GM23338 (cell line): ENCODE measurements around the gene MYLK2. TPM values are rescaled to one million over a fixed set of nuclear protein-coding genes. Genes with fewer than 3 reads are reported as not detected.

Experiments used
- ATAC-seq: fragments of 200-7000 bp; cut with Tn5 transposase; 3 replicates; pipeline ENCODE4 v1.9.1; 2020
- DNase-seq: peaks from one replicate; pipeline ENCODE4 v3.0.0-alpha.2; 2015; ENCODE audit warnings: low spot score
- H2AFZ ChIP-seq: fragments of 200-600 bp; sonication (generic); 2 replicates; pipeline ENCODE4 v1.8.0; 2016; ENCODE audit warnings: antibody characterized with exemption, mild to moderate bottlenecking, moderate library complexity
- H3F3A ChIP-seq: fragments of 200-600 bp; sonication (generic); replicated peaks from 2 replicates; pipeline ENCODE4 v1.8.0; 2017; ENCODE audit warnings: antibody characterized with exemption, mixed run types, low read depth
- H3K27ac ChIP-seq: fragments of 200-600 bp; sonication (generic); 2 replicates; pipeline ENCODE4 v1.6.1; 2016; ENCODE audit warnings: low read depth
- H3K27me3 ChIP-seq: fragments of 200-600 bp; sonication (generic); 2 replicates; pipeline ENCODE4 v1.8.0; 2016; ENCODE audit warnings: mild to moderate bottlenecking, mixed run types, moderate library complexity; ENCODE audit not compliant: insufficient read depth
- H3K36me3 ChIP-seq: fragments of 200-600 bp; sonication (generic); 2 replicates; pipeline ENCODE4 v1.8.0; 2016; ENCODE audit warnings: mild to moderate bottlenecking; ENCODE audit not compliant: insufficient read depth
- H3K4me1 ChIP-seq: fragments of 200-600 bp; sonication (generic); 2 replicates; pipeline ENCODE4 v1.8.0; 2016; ENCODE audit warnings: mild to moderate bottlenecking, moderate library complexity; ENCODE audit not compliant: insufficient read depth
- H3K4me2 ChIP-seq: fragments of 200-600 bp; sonication (generic); 2 replicates; pipeline ENCODE4 v1.7.1; 2017; ENCODE audit warnings: mixed run types
- H3K4me3 ChIP-seq: fragments of 200-600 bp; sonication (generic); 2 replicates; pipeline ENCODE4 v1.6.1; 2016; ENCODE audit warnings: mixed run types
- H3K79me2 ChIP-seq: fragments of 200-600 bp; sonication (generic); replicated peaks from 2 replicates; pipeline ENCODE4 v1.8.0; 2017; ENCODE audit warnings: mild to moderate bottlenecking; ENCODE audit not compliant: insufficient read depth
- H3K9me2 ChIP-seq: fragments of 200-600 bp; sonication (generic); 2 replicates; pipeline ENCODE4 v1.8.0; 2017; ENCODE audit not compliant: insufficient read depth
- H4K20me1 ChIP-seq: fragments of 200-600 bp; sonication (generic); replicated peaks from 2 replicates; pipeline ENCODE4 v1.8.0; 2017; ENCODE audit warnings: mild to moderate bottlenecking; ENCODE audit not compliant: insufficient read depth
- H3K27ac Mint-ChIP-seq: 2 replicates; pipeline ENCODE4 v1.8.0; 2020; ENCODE audit warnings: inconsistent platforms, mild to moderate bottlenecking, moderate library complexity, mixed read lengths
- H3K27me3 Mint-ChIP-seq: 3 replicates; pipeline ENCODE4 v1.8.0; 2022; ENCODE audit warnings: low read depth, mild to moderate bottlenecking, moderate library complexity, mixed read lengths, inconsistent platforms; ENCODE audit not compliant: insufficient read depth, poor library complexity
- H3K36me3 Mint-ChIP-seq: 3 replicates; pipeline ENCODE4 v1.8.0; 2021; ENCODE audit warnings: low read depth, mild to moderate bottlenecking, inconsistent platforms, moderate library complexity, mixed read lengths
- H3K4me1 Mint-ChIP-seq: 3 replicates; pipeline ENCODE4 v1.8.0; 2020; ENCODE audit warnings: mild to moderate bottlenecking, inconsistent platforms, mixed read lengths
- H3K4me3 Mint-ChIP-seq: 3 replicates; pipeline ENCODE4 v1.8.0; 2021; ENCODE audit warnings: moderate library complexity, mild to moderate bottlenecking, inconsistent platforms, mixed read lengths
- H3K9me3 Mint-ChIP-seq: 3 replicates; pipeline ENCODE4 v1.8.0; 2020; ENCODE audit warnings: moderate library complexity, mild to moderate bottlenecking, inconsistent platforms, mixed read lengths
- CREB1 ChIP-seq: fragments of 250-450 bp; sonication (Bioruptor Pico); IDR thresholded peaks from 2 replicates; pipeline ENCODE4 v1.5.0; 2020; ENCODE audit warnings: low read depth, mild to moderate bottlenecking, moderate library complexity
- EZH2 ChIP-seq: fragments of 200-600 bp; sonication (generic); IDR thresholded peaks from one replicate; pipeline ENCODE4 v1.8.0; 2017; ENCODE audit warnings: antibody characterized with exemption, mild to moderate bottlenecking, low read depth; ENCODE audit not compliant: unreplicated experiment
- EZH2phosphoT487 ChIP-seq: fragments of 200-600 bp; sonication (generic); IDR thresholded peaks from one replicate; pipeline ENCODE4 v1.8.1; 2018; ENCODE audit warnings: antibody characterized with exemption; ENCODE audit not compliant: unreplicated experiment
- JUNB ChIP-seq: IDR thresholded peaks from one replicate; pipeline ENCODE4 v1.6.1; 2016; ENCODE audit warnings: antibody characterized with exemption; ENCODE audit not compliant: unreplicated experiment
- NANOG ChIP-seq: IDR thresholded peaks from 2 replicates; pipeline ENCODE4 v1.6.1; 2016; ENCODE audit warnings: antibody characterized with exemption, borderline replicate concordance
- POLR2AphosphoS5 ChIP-seq: IDR thresholded peaks from 2 replicates; pipeline ENCODE4 v1.6.1; 2016; ENCODE audit warnings: antibody characterized with exemption, low read depth
- STAT1 ChIP-seq: IDR thresholded peaks from one replicate; pipeline ENCODE4 v1.6.1; 2016; ENCODE audit warnings: antibody characterized with exemption; ENCODE audit not compliant: unreplicated experiment
- ZNF114 ChIP-seq: fragments of 250-450 bp; sonication (Bioruptor Pico); IDR thresholded peaks from 2 replicates; pipeline ENCODE4 v1.5.0; 2020; ENCODE audit warnings: mild to moderate bottlenecking, moderate library complexity
- ZNF331 ChIP-seq: fragments of 250-450 bp; sonication (Bioruptor Pico); IDR thresholded peaks from 2 replicates; pipeline ENCODE4 v1.5.0; 2020; ENCODE audit warnings: low read depth, mild to moderate bottlenecking, moderate library complexity
- polyA plus RNA-seq: library from polyadenylated mRNA; unstranded; fragments of >200 nt; fragmentation: Nextera tagmentation; extraction: Ambion mirVana; gene quantifications from 2 replicates; pipeline ENCODE4 v1.2.1, GENCODE V29; 2016
- total RNA-seq: library from RNA; depleted of rRNA; stranded (reverse); fragments of >200 nt; shearing (Covaris generic); gene quantifications from 2 replicates; pipeline ENCODE4 v1.2.3, GENCODE V29; 2014
- TF ChIP-seq, protein P1 (sequence below): IDR thresholded peaks from 2 replicates; pipeline ENCODE4 v1.6.1; 2016; ENCODE audit warnings: antibody characterized with exemption
- TF ChIP-seq, protein P2 (sequence below), 2 experiments: fragments of 200-600 bp in 1 of 2; sonication (generic) in 1 of 2; conservative IDR thresholded peaks; 2 replicates each; pipeline versions ENCODE4 v1.5.1 to v1.6.1; 2016 to 2017; ENCODE audit warnings: antibody characterized with exemption in 2 of 2, low read depth in 2 of 2, mild to moderate bottlenecking in 2 of 2, moderate library complexity in 1 of 2
- TF ChIP-seq, protein P3 (sequence below): IDR thresholded peaks from one replicate; pipeline ENCODE4 v1.6.1; 2018; ENCODE audit warnings: antibody characterized with exemption; ENCODE audit not compliant: unreplicated experiment

MYLK2 gene
- total and polyA plus RNA-seq, 2 experiments from 2014 or later, result 0.21 to 0.28 TPM

DNA sequence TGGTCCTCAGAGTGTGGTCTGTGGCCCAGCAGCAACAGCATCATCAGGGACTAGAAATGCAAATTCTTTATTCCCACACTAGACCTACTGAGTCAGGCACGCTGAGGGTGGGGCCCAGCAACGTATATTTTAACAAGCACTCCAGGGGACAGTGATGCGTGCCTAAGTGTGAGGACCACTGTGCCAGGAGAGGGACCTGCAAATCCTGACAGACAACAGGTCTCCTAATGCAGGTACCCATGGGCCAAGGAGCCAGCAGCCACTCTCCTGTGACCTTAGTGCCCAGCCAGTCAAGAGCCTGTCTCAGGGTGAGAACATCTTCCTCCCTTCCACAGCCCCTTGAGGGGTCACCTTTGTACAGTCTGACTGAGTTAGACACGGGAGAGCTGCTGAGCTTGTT lies 8.0 kb upstream of the MYLK2 start (continued):
- TF ChIP-seq, protein P1, sequence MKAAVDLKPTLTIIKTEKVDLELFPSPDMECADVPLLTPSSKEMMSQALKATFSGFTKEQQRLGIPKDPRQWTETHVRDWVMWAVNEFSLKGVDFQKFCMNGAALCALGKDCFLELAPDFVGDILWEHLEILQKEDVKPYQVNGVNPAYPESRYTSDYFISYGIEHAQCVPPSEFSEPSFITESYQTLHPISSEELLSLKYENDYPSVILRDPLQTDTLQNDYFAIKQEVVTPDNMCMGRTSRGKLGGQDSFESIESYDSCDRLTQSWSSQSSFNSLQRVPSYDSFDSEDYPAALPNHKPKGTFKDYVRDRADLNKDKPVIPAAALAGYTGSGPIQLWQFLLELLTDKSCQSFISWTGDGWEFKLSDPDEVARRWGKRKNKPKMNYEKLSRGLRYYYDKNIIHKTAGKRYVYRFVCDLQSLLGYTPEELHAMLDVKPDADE, result no peak
- TF ChIP-seq JUNB, result no peak
- TF ChIP-seq ZNF331 (CRISPR knock-in tag), result no peak
- TF ChIP-seq ZNF114 (CRISPR knock-in tag), result no peak
- no peak for TF ChIP-seq STAT1
- TF ChIP-seq POLR2AphosphoS5, result no peak
- TF ChIP-seq CREB1 (CRISPR knock-in tag), result no peak
- TF ChIP-seq, protein P2, sequence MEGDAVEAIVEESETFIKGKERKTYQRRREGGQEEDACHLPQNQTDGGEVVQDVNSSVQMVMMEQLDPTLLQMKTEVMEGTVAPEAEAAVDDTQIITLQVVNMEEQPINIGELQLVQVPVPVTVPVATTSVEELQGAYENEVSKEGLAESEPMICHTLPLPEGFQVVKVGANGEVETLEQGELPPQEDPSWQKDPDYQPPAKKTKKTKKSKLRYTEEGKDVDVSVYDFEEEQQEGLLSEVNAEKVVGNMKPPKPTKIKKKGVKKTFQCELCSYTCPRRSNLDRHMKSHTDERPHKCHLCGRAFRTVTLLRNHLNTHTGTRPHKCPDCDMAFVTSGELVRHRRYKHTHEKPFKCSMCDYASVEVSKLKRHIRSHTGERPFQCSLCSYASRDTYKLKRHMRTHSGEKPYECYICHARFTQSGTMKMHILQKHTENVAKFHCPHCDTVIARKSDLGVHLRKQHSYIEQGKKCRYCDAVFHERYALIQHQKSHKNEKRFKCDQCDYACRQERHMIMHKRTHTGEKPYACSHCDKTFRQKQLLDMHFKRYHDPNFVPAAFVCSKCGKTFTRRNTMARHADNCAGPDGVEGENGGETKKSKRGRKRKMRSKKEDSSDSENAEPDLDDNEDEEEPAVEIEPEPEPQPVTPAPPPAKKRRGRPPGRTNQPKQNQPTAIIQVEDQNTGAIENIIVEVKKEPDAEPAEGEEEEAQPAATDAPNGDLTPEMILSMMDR (conservative IDR thresholded peaks at IDR 0.05; ENCODE audit: low read depth in 2 of 2), result no peak
- TF ChIP-seq EZH2phosphoT487, result no peak
- TF ChIP-seq, protein P3, sequence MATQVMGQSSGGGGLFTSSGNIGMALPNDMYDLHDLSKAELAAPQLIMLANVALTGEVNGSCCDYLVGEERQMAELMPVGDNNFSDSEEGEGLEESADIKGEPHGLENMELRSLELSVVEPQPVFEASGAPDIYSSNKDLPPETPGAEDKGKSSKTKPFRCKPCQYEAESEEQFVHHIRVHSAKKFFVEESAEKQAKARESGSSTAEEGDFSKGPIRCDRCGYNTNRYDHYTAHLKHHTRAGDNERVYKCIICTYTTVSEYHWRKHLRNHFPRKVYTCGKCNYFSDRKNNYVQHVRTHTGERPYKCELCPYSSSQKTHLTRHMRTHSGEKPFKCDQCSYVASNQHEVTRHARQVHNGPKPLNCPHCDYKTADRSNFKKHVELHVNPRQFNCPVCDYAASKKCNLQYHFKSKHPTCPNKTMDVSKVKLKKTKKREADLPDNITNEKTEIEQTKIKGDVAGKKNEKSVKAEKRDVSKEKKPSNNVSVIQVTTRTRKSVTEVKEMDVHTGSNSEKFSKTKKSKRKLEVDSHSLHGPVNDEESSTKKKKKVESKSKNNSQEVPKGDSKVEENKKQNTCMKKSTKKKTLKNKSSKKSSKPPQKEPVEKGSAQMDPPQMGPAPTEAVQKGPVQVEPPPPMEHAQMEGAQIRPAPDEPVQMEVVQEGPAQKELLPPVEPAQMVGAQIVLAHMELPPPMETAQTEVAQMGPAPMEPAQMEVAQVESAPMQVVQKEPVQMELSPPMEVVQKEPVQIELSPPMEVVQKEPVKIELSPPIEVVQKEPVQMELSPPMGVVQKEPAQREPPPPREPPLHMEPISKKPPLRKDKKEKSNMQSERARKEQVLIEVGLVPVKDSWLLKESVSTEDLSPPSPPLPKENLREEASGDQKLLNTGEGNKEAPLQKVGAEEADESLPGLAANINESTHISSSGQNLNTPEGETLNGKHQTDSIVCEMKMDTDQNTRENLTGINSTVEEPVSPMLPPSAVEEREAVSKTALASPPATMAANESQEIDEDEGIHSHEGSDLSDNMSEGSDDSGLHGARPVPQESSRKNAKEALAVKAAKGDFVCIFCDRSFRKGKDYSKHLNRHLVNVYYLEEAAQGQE, result no peak

DNA sequence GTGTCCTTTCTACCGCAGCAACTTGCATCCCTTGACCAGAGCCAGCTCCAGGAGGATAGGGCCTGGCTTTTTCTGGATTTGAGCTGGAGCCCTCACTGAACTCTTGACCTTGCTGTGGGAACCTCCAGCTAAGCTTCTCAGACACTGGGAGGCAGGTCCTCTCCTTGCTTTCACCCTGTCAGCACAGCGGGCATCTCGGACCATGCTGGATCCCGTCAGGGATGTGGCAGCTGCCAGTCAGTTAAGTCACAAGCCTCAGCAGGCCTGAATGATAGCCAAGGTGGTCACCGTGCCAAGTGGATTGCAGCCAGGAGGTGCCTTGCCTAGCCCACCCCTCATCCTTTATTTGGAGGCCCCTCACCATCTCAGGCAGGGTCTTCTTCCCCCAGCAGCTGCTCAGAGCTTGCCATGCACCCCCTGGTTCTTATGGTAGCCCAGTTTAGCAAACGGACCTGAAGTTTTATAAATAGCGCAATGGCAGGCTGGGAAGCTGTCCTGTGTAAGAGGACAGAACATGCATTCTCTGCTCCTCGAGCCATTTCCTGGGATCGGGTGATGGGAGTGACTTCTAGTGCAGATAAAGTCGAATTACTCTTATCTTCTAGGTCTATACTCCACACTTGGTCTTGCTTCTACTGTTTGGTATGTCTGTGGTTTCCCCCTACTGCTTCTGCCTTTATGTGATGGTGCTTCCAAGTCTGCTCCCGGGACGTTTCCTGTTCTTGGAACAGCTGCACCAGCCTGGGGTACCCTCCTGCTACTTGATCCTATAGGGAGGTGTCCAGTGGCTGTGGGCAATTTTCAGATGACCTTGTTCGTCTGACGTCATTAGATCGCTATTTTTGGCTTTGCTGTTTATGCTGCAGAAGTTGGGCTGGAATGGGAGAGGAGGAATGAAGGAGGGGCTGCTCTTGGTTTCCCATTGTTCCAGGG lies 7.1 kb upstream of the MYLK2 start:
- H3K27ac ChIP-seq, result no peak overlapping the region
- H4K20me1 ChIP-seq, result peaks cover 10% of the 10 kb centered on the region
- no peaks in the 10 kb centered on the region for H3K27me3 ChIP-seq
- H2AFZ ChIP-seq, result no peak overlapping the region
- ATAC-seq (no peak), DNase-seq (no peak)
- H3K79me2 ChIP-seq, result no peaks in the 10 kb centered on the region
- H3K4me1 ChIP-seq, result peaks cover 8% of the 10 kb centered on the region; the same call in 1 of the 2 replicates
- Mint-ChIP-seq H3K27me3 (peaks cover 6% of the 10 kb centered on the region), H3K9me3 (no peaks in the 10 kb centered on the region), H3K4me1 (peaks cover 9% of the 10 kb centered on the region), H3K36me3 (no peaks in the 10 kb centered on the region), H3K27ac (no peak overlapping the region), H3K4me3 (no peak overlapping the region)
- H3F3A ChIP-seq, result 0 out of 2 replicates have a peak, but pooled peaks cover 6% of the 10 kb centered on the region
- H3K36me3 ChIP-seq, result no peaks in the 10 kb centered on the region
- H3K4me3 ChIP-seq, result no peak overlapping the region
- H3K9me2 ChIP-seq, result no peaks in the 10 kb centered on the region
- H3K4me2 ChIP-seq, result no peak overlapping the region
- TF ChIP-seq ZNF114 (CRISPR knock-in tag) (no peak), STAT1 (no peak), EZH2 (no peak), CREB1 (CRISPR knock-in tag) (no peak), NANOG (no peak)
- TF ChIP-seq, protein P1, result no peak
